Central memory CD8-positive, alpha-beta T cell (primary cell): ENCODE results near the gene FRAS1.

Experiments
- ATAC-seq: fragments of 150-1000 bp; cut with Tn5 transposase; replicated peaks from 2 replicates; pipeline ENCODE4 v1.10.0; 2022; ENCODE audit warnings: mild to moderate bottlenecking, moderate FRiP score, moderate number of reproducible peaks; ENCODE audit not compliant: poor library complexity, severe bottlenecking; ENCODE audit errors: extremely low read depth
- DNase-seq, 2 donors: peaks; one replicate each; pipeline ENCODE4 v3.0.0; 2021; ENCODE audit warnings: low spot score in 2 of 2
- H3K27ac Mint-ChIP-seq: one replicate; pipeline ENCODE4 v1.8.0; 2022; ENCODE audit warnings: low read depth, mild to moderate bottlenecking, moderate library complexity, mixed read lengths
- H3K27me3 Mint-ChIP-seq: one replicate; pipeline ENCODE4 v1.8.0; 2022; ENCODE audit warnings: mixed read lengths
- H3K36me3 Mint-ChIP-seq: one replicate; pipeline ENCODE4 v1.8.0; 2022; ENCODE audit warnings: mild to moderate bottlenecking, moderate library complexity, mixed read lengths; ENCODE audit not compliant: insufficient read depth
- H3K4me1 Mint-ChIP-seq: one replicate; pipeline ENCODE4 v1.8.0; 2022; ENCODE audit warnings: mixed read lengths
- H3K4me3 Mint-ChIP-seq: one replicate; pipeline ENCODE4 v1.8.0; 2022; ENCODE audit warnings: mild to moderate bottlenecking, moderate library complexity, mixed read lengths
- H3K9me3 Mint-ChIP-seq: one replicate; pipeline ENCODE4 v1.8.0; 2022; ENCODE audit warnings: mixed read lengths

FRAS1 gene

DNA sequence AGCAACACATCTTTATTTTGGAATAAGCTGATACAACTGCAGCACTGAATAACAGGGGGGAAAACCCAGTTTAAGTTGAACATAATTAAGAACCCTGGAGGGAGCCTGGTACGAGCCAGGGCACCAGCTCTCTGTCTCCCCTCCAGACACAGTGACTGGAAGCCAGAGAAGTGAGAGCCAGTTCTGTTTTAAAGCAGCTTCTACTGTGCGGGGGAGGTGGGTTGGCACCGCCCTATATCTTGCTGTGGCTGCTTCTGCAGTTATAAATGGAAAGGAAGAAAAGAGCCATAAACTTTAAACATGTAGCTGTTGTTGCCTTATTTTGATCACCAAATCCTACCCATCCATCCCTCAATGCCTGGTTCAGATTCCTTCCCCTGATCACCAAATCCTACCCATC lies 286.6 kb downstream of the FRAS1 start:
- Mint-ChIP-seq H3K4me1 (no peaks in the 10 kb centered on the region), H3K4me3 (no peak overlapping the region), H3K27me3 (peaks cover 16% of the 10 kb centered on the region), H3K9me3 (no peaks in the 10 kb centered on the region), H3K36me3 (no peaks in the 10 kb centered on the region), H3K27ac (no peak overlapping the region)
- DNase-seq (no peak), ATAC-seq (no peak)

GRCh38 chr4:78345237-78345636 lies 288.1 kb downstream of the FRAS1 start:
- Mint-ChIP-seq H3K27ac (no peak overlapping the region), H3K4me3 (no peak overlapping the region), H3K9me3 (no peaks in the 10 kb centered on the region), H3K4me1 (no peaks in the 10 kb centered on the region), H3K27me3 (peaks cover 12% of the 10 kb centered on the region), H3K36me3 (no peaks in the 10 kb centered on the region)
- ATAC-seq (no peak), DNase-seq (no peak)

- H3K27ac Mint-ChIP-seq = no peak overlapping the region
- DNase-seq (no peak), ATAC-seq (no peak)
- H3K9me3 Mint-ChIP-seq = no peaks in the 10 kb centered on the region
- H3K36me3 Mint-ChIP-seq = no peaks in the 10 kb centered on the region
- H3K27me3 Mint-ChIP-seq = peaks cover 4% of the 10 kb centered on the region
- no peaks in the 10 kb centered on the region for H3K4me1 Mint-ChIP-seq
- H3K4me3 Mint-ChIP-seq = no peak overlapping the region
These were observed 289.1 kb downstream of the FRAS1 start for GRCh38 chr4:78346222-78346621.

GRCh38 chr4:78347527-78347926 lies 290.4 kb downstream of the FRAS1 start:
- no peaks in the 10 kb centered on the region for H3K9me3 Mint-ChIP-seq
- no peaks in the 10 kb centered on the region for H3K4me1 Mint-ChIP-seq
- DNase-seq (no peak), ATAC-seq (no peak)
- H3K27me3 Mint-ChIP-seq = no peaks in the 10 kb centered on the region
- H3K36me3 Mint-ChIP-seq = no peaks in the 10 kb centered on the region
- no peak overlapping the region for H3K4me3 Mint-ChIP-seq
- no peak overlapping the region for H3K27ac Mint-ChIP-seq

GRCh38 chr4:78353921-78354320 lies 296.8 kb downstream of the FRAS1 start:
- H3K4me3 Mint-ChIP-seq = no peak overlapping the region
- H3K27ac Mint-ChIP-seq = no peak overlapping the region
- no peak for ATAC-seq
- no peaks in the 10 kb centered on the region for H3K9me3 Mint-ChIP-seq
- no peaks in the 10 kb centered on the region for H3K4me1 Mint-ChIP-seq
- peaks cover under 1% of the 10 kb centered on the region for H3K27me3 Mint-ChIP-seq
- no peaks in the 10 kb centered on the region for H3K36me3 Mint-ChIP-seq
- DNase-seq = no peak

- Mint-ChIP-seq H3K27me3 (peaks cover 9% of the 10 kb centered on the region), H3K9me3 (no peaks in the 10 kb centered on the region)
- no peak for ATAC-seq
These were observed 297.7 kb downstream of the FRAS1 start for GRCh38 chr4:78354782-78355181.

GRCh38 chr4:78355306-78355705 lies 298.2 kb downstream of the FRAS1 start:
- H3K27me3 Mint-ChIP-seq = peaks cover 12% of the 10 kb centered on the region
- no peak for DNase-seq
- H3K27ac Mint-ChIP-seq = no peak overlapping the region
- H3K9me3 Mint-ChIP-seq = no peaks in the 10 kb centered on the region
- ATAC-seq = no peak
- H3K4me3 Mint-ChIP-seq = no peak overlapping the region
- no peaks in the 10 kb centered on the region for H3K36me3 Mint-ChIP-seq
- no peaks in the 10 kb centered on the region for H3K4me1 Mint-ChIP-seq

More at GRCh38 chr4:78354782-78355181, 297.7 kb downstream of the FRAS1 start:
- no peaks in the 10 kb centered on the region for H3K4me1 Mint-ChIP-seq
- H3K36me3 Mint-ChIP-seq = no peaks in the 10 kb centered on the region
- DNase-seq = no peak
- H3K4me3 Mint-ChIP-seq = no peak overlapping the region
- no peak overlapping the region for H3K27ac Mint-ChIP-seq

GRCh38 chr4:78356251-78356786 lies 299.2 kb downstream of the FRAS1 start:
- H3K9me3 Mint-ChIP-seq = no peaks in the 10 kb centered on the region
- no peak overlapping the region for H3K4me3 Mint-ChIP-seq
- DNase-seq = no peak
- H3K27me3 Mint-ChIP-seq = peaks cover 12% of the 10 kb centered on the region
- H3K4me1 Mint-ChIP-seq = no peaks in the 10 kb centered on the region
- no peaks in the 10 kb centered on the region for H3K36me3 Mint-ChIP-seq
- no peak overlapping the region for H3K27ac Mint-ChIP-seq
- ATAC-seq = no peak

- no peaks in the 10 kb centered on the region for H3K36me3 Mint-ChIP-seq
These were observed 300.0 kb downstream of the FRAS1 start for GRCh38 chr4:78357122-78357521.

GRCh38 chr4:78360466-78360865 lies 303.3 kb downstream of the FRAS1 start:
- Mint-ChIP-seq H3K4me1 (no peaks in the 10 kb centered on the region), H3K27me3 (peaks cover 12% of the 10 kb centered on the region), H3K9me3 (no peaks in the 10 kb centered on the region), H3K27ac (no peak overlapping the region), H3K4me3 (no peak overlapping the region), H3K36me3 (no peaks in the 10 kb centered on the region)
- DNase-seq (no peak), ATAC-seq (no peak)

More at GRCh38 chr4:78357122-78357521, 300.0 kb downstream of the FRAS1 start:
- Mint-ChIP-seq H3K4me3 (no peak overlapping the region), H3K27me3 (peaks cover 12% of the 10 kb centered on the region), H3K27ac (no peak overlapping the region), H3K9me3 (no peaks in the 10 kb centered on the region), H3K4me1 (no peaks in the 10 kb centered on the region)
- DNase-seq (no peak), ATAC-seq (no peak)

- Mint-ChIP-seq H3K27ac (no peak overlapping the region), H3K27me3 (peaks cover 12% of the 10 kb centered on the region), H3K4me1 (no peaks in the 10 kb centered on the region), H3K36me3 (no peaks in the 10 kb centered on the region), H3K4me3 (no peak overlapping the region), H3K9me3 (no peaks in the 10 kb centered on the region)
- DNase-seq (no peak), ATAC-seq (no peak)
These were observed 304.5 kb downstream of the FRAS1 start for GRCh38 chr4:78361621-78362120.

- Mint-ChIP-seq H3K36me3 (no peaks in the 10 kb centered on the region), H3K4me3 (no peak overlapping the region), H3K9me3 (no peaks in the 10 kb centered on the region), H3K4me1 (no peaks in the 10 kb centered on the region), H3K27me3 (peaks cover 12% of the 10 kb centered on the region), H3K27ac (no peak overlapping the region)
- ATAC-seq (no peak), DNase-seq (no peak)
These were observed 305.2 kb downstream of the FRAS1 start for GRCh38 chr4:78362310-78362709.

- Mint-ChIP-seq H3K9me3 (no peaks in the 10 kb centered on the region), H3K4me1 (no peaks in the 10 kb centered on the region), H3K36me3 (no peaks in the 10 kb centered on the region), H3K4me3 (no peak overlapping the region), H3K27ac (no peak overlapping the region), H3K27me3 (peaks cover 12% of the 10 kb centered on the region)
- no peak for ATAC-seq
- DNase-seq = no peak
These were observed 306.0 kb downstream of the FRAS1 start for GRCh38 chr4:78363031-78363570.
